GM18507 (cell line): ENCODE results near the gene CUL3.

ENCODE experiments used
- DNase-seq: peaks from one replicate; pipeline ENCODE4 v3.0.0; 2011; ENCODE audit warnings: low read depth; ENCODE audit not compliant: insufficient read length; ENCODE audit errors: extremely low spot score
- FAIRE-seq: peaks from 2 replicates; lab custom pipeline; 2011; peaks lifted over from hg19 to GRCh38; lab: Jason Lieb, UNC

The CUL3 gene

DNA sequence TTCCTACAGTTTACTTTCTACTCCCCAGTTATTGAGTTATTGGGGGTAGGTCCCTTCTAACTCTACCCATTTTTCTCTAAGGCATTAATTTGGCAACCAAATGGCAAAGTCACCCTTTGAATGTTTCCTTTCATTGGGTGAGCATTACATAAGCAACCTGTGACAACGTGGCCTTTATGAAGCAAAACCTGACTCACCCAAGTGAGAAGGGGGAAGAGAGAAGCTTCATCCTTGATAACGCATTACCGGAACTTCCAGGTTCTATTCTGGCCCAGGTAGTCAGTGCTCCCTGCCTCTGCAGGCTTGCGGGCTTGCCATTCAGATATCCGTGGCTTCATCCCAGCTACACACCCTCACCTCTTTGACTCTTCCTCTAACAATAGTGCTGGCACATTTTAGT lies 144.2 kb downstream of the CUL3 start:
- no peak for FAIRE-seq
- DNase-seq, result no peak

DNA sequence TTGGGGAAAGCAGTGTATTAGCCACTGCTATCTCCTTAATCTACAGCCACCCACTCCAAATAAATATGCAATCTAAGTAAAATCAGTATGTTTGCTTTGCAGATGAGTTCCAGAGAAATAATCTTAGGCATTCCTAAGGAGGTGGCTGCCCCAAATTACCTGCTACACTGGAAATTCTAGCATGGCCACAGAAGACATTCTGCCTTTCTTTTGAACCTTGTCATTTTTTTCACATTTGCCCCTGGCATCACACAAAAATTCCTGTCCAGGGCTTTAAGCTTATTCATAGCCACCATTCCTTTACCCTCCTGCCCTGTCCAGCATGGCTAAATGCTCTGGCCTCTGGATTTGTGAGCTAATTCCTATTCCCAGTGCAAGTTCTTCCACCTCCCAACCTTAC lies 146.4 kb downstream of the CUL3 start:
- DNase-seq (no peak), FAIRE-seq (no peak)

DNA sequence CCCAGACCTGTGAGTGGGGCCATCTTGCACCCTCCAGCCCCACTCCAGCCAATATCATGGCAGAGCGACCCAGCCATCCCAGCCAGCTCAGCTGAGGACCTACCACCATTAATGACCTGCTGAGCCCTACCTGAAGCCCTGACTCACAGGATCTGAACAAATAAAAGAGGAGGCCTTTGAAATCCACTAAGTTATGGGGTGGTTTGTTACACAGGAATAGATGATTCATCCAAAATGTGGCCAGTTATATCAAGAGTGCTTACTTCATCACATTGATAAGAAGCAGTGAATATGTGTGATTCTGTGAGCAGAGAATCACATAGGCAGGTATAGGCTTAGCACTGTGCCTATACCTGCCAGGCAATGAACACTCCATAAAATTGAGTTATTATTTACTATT lies 148.5 kb downstream of the CUL3 start:
- no peak for FAIRE-seq

DNA sequence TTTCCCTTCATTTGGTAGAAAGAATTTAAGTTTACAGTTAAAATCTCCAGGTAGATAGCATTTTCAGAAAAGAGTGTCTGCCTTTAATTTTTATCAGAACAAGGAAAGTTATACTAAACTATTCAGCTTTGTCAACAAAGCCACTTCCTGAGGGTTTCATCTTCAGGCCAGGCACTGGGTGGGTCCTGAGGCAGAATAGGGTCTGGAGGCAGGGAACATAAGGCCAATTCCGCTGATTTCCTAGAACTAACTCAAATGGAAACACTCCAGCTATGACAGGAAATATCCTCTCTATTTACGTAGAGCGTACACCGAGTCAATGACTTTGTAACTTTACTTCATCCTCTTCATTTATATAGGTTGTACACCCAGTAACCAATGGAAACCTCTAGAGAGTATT lies 150.5 kb downstream of the CUL3 start:
- DNase-seq, result no peak
- FAIRE-seq, result no peak

More for the DNA sequence above, 148.5 kb downstream of the CUL3 start:
- no peak for DNase-seq

DNA sequence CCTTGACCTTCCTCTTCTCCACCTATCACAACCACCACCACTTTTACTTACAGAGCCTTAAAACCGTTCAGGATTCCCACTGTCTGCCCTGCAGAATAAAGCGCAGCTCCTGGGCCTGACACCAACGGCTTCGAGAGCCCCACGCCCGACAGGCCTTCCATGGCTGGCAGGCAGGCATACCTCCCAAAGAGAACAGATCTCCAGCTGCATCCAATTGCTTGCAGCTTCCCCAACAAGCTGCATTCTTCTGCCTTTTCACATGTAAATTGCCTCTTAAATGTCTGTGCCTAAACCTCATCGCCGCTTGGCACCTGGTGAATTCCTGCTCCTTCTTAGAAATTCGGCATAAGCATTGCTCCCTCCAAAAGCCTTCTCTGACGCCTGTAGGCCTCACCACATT lies 151.7 kb downstream of the CUL3 start:
- no peak for FAIRE-seq
- DNase-seq, result no peak

DNA sequence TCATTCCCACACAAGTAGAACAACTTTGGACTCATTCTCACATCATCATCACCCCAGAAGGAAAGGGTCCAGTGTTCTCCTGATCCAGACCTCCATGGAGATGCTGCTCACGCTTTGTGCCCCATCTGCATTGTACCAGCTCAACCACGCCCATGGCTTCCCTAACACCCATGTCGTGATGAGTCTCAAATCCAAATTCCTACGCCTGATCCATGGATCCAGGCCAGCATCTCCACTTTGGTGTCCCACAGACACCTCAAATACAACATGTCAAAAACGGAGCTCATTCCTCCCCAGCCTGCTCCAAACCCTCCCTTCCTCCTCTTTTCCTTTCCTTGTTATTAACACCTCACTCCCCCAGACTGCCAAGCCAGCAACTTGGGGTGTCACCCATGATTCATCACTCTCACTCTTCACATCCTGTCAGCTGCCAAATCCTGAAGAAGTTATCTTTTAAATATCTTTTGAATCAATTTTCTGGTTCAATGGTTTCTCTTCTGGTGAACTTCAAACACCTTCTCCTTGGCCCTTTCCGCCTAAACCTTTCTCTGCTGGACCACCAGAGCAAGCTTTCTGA lies 153.1 kb downstream of the CUL3 start:
- FAIRE-seq (no peak), DNase-seq (no peak)

DNA sequence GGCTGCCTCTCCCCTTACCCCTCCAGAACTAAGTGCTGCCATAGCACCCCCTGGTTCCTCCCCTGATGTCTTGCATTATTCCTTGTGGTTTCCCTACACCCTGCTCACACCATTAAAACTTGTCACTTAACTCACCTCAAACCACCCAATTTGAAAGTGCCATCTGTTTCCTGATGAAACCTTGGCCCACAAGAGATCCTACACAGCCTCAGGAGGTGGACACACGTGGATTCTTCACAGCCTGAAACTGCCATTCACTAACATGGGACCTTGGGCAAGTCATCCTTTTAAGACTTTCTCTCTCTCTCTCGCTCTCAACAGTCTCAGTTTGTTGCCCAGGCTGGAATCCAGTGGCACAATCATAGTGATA lies 155.7 kb downstream of the CUL3 start:
- no peak for FAIRE-seq
- no peak for DNase-seq

DNA sequence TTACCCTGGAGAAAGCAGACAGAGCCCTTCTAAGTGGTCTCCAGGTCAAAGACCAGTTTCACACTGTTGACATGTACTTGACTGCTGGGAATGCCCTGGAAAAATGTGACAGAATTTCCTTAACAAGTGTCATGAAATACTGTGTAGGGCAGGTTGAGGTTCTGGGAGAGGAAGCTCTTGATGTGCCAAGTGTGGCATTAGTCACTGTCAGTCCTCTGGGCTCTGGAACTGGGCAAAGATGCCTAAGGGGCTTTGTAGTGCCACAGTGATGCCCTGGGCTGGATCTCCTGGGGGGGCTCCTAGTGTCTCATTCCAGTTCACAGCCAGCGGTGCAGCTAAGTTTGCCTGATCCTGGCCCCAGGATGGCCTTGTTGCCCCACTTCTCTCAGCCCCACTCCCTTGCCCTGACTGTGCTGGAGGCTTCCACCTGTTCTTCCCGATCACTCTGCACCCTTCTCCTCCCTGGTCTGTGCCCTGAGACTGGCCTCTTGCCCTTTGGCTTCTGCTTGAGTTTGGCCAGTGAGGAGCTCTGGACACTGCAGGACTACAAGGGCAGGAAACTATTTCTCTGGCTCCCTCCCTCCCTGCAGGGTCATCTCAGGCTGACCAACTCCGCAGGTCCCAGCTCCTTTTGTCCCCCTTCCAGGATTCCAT lies 156.2 kb downstream of the CUL3 start:
- DNase-seq (no peak), FAIRE-seq (no peak)

DNA sequence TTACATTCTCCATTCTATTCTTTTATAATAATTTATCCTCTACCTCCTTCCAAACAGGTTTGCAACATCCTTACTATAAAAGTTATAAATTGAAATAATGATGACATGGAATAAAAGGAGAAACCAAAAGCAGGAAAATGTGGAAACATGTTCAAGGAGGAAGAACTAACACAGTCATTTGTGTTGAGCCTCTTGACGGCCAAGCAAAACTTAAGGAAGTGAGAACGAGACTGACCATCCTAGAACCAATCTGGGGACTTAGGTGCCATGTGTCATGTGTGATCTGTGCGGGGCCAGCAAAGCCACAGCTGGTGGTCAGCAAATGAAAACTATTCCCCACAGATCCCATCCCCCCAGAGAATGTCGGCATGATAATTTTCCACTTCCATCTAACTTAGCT lies 157.7 kb downstream of the CUL3 start:
- DNase-seq (no peak), FAIRE-seq (no peak)

DNA sequence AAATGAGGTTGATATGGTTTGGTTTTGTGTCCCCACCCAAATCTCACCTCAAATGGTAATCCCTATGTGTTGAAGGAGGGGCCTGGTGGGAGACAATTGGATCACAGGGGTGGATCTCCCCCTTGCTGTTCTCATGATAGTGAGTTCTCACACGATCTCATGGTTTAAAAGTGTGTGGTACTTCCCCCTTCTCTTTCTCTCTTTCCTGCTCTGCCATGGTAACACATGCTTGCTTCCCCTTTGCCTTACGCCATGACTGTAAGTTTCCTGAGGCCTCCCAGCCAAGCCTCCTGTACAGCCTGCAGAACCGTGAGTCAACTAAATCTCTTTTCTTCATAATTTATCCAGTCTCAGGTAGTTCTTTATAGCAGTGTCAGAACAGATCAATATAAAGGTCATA lies 158.5 kb downstream of the CUL3 start:
- FAIRE-seq, result no peak

DNA sequence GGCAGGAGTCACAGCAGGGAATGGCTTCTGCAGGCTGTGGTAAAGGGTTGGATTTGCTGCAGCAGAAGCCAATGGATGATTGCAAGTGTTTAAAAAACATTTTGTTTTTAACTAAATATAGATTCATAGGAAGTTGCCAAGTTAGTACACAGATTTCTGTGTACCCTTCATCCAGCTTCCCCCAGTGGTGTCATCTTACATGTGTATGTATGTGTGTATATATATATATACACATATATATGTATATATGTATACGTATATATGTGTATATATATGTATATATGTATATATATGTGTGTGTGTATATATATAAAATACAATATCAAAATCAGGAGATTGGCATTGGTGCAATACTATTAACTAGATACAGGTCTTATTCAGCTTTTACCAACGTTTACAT lies 164.1 kb downstream of the CUL3 start:
- no peak for DNase-seq
- no peak for FAIRE-seq

More for the DNA sequence above, 158.5 kb downstream of the CUL3 start:
- DNase-seq, result no peak
